IMR-90 (cell line): ENCODE results near the gene FAF2. TPM values are rescaled to one million over a fixed set of nuclear protein-coding genes. Genes with fewer than 3 reads are reported as not detected.

Source experiments
- ATAC-seq: fragments of 200-7000 bp; cut with Tn5 transposase; 2 replicates; pipeline ENCODE4 v1.9.1; 2020; ENCODE audit warnings: low read depth, mild to moderate bottlenecking, moderate library complexity
- BruUV-seq: library from RNA; stranded (reverse); fragments of 400-500 nt; replicated peaks from 2 replicates; lab custom pipeline; 2021; lab: Mats Ljungman, UMichigan
- CTCF ChIA-PET: fragments of 300-600 bp; formaldehyde crosslinking; extraction: SDS; loops from one replicate; lab custom pipeline; 2021; ENCODE audit warnings: antibody characterized with exemption; lab: Yijun Ruan, JAX
- POLR2A ChIA-PET: fragments of 300-600 bp; sonication (Branson Sonifier 250); formaldehyde crosslinking; loops from one replicate; lab custom pipeline; 2022; ENCODE audit warnings: antibody characterized with exemption; ENCODE audit not compliant: unreplicated experiment; lab: Charles Lee
- DNase-seq: peaks from one replicate; pipeline ENCODE4 v3.0.0; 2013
- H2AFZ ChIP-seq: replicated peaks from 2 replicates; pipeline ENCODE3; 2013; ENCODE audit warnings: low read length, mild to moderate bottlenecking; ENCODE audit not compliant: poor library complexity
- H2AK5ac ChIP-seq: 2 replicates; pipeline ENCODE4 v1.6.1; 2013; ENCODE audit warnings: low read depth, low read length, inconsistent platforms
- H2AK9ac ChIP-seq: replicated peaks from 2 replicates; pipeline ENCODE3; 2013; ENCODE audit warnings: mild to moderate bottlenecking, low read depth, low read length, moderate library complexity; ENCODE audit not compliant: poor library complexity
- H2BK120ac ChIP-seq: 2 replicates; pipeline ENCODE4 v1.6.1; 2013; ENCODE audit warnings: low read depth, low read length, inconsistent platforms
- H2BK15ac ChIP-seq: 3 replicates; pipeline ENCODE4 v1.6.1; 2013; ENCODE audit warnings: low read depth, low read length, inconsistent platforms
- H2BK20ac ChIP-seq: 2 replicates; pipeline ENCODE4 v1.6.1; 2013; ENCODE audit warnings: low read depth, mild to moderate bottlenecking, inconsistent platforms, low read length, moderate library complexity
- H2BK5ac ChIP-seq: 2 replicates; pipeline ENCODE4 v1.6.1; 2013; ENCODE audit warnings: mild to moderate bottlenecking, low read depth, low read length, inconsistent platforms; ENCODE audit not compliant: poor library complexity, severe bottlenecking
- H3K14ac ChIP-seq: replicated peaks from 2 replicates; pipeline ENCODE4 v1.6.1; 2013; ENCODE audit warnings: low read depth, low read length, inconsistent platforms
- H3K18ac ChIP-seq: 2 replicates; pipeline ENCODE4 v1.6.1; 2013; ENCODE audit warnings: low read depth, low read length, control low read depth
- H3K23ac ChIP-seq: 2 replicates; pipeline ENCODE4 v1.6.1; 2013; ENCODE audit warnings: low read depth, low read length, inconsistent platforms
- H3K27ac ChIP-seq: 2 replicates; pipeline ENCODE4 v1.5.1; 2013; ENCODE audit warnings: mild to moderate bottlenecking, control low read depth, low read length; ENCODE audit not compliant: insufficient read depth
- H3K27me3 ChIP-seq: 2 replicates; pipeline ENCODE4 v1.6.1; 2013; ENCODE audit warnings: low read length; ENCODE audit not compliant: control insufficient read depth, insufficient read depth
- H3K36me3 ChIP-seq: 2 replicates; pipeline ENCODE4 v1.6.1; 2013; ENCODE audit warnings: low read length, mixed read lengths; ENCODE audit not compliant: control insufficient read depth, insufficient read depth
- H3K4ac ChIP-seq: 2 replicates; pipeline ENCODE4 v1.6.1; 2013; ENCODE audit warnings: low read depth, low read length, inconsistent platforms
- H3K4me1 ChIP-seq: 2 replicates; pipeline ENCODE4 v1.6.1; 2013; ENCODE audit warnings: low read length, mixed read lengths; ENCODE audit not compliant: control insufficient read depth, insufficient read depth
- H3K4me2 ChIP-seq: 2 replicates; pipeline ENCODE4 v1.6.1; 2013; ENCODE audit warnings: low read depth, mild to moderate bottlenecking, control low read depth, low read length, moderate library complexity
- H3K4me3 ChIP-seq: 2 replicates; pipeline ENCODE4 v1.5.1; 2013; ENCODE audit warnings: low read depth, mild to moderate bottlenecking, control low read depth, low read length, moderate library complexity; ENCODE audit not compliant: insufficient read depth
- H3K56ac ChIP-seq: 2 replicates; pipeline ENCODE4 v1.6.1; 2013; ENCODE audit warnings: low read length, inconsistent platforms; ENCODE audit not compliant: insufficient read depth; ENCODE audit errors: extremely low read depth
- H3K79me1 ChIP-seq, 2 experiments: 2 replicates each; pipeline ENCODE4 v1.6.1; 2013; ENCODE audit warnings: low read length in 2 of 2, inconsistent platforms in 1 of 2, low read depth in 1 of 2
- H3K9ac ChIP-seq: 2 replicates; pipeline ENCODE4 v1.6.1; 2013; ENCODE audit warnings: low read depth, low read length, control low read depth
- H3K9me1 ChIP-seq: 2 replicates; pipeline ENCODE4 v1.6.1; 2013; ENCODE audit warnings: low read length, inconsistent platforms; ENCODE audit not compliant: insufficient read depth
- H3K9me3 ChIP-seq: 2 replicates; pipeline ENCODE4 v1.6.1; 2013; ENCODE audit warnings: low read length; ENCODE audit not compliant: control insufficient read depth, insufficient read depth
- H4K20me1 ChIP-seq: 2 replicates; pipeline ENCODE4 v1.6.1; 2013; ENCODE audit warnings: low read length, inconsistent platforms; ENCODE audit not compliant: insufficient read depth
- H4K5ac ChIP-seq: 2 replicates; pipeline ENCODE4 v1.6.1; 2013; ENCODE audit warnings: mild to moderate bottlenecking, low read depth, low read length, control low read depth
- H4K8ac ChIP-seq, 2 experiments: 2 replicates each; pipeline ENCODE4 v1.6.1; 2013; ENCODE audit warnings: low read depth in 2 of 2, low read length in 2 of 2, control low read depth in 1 of 2, inconsistent platforms in 1 of 2
- H4K91ac ChIP-seq: 2 replicates; pipeline ENCODE4 v1.6.1; 2013; ENCODE audit warnings: low read depth, low read length, inconsistent platforms; ENCODE audit not compliant: insufficient read depth
- BHLHE40 ChIP-seq: fragments of 150-350 bp; IDR thresholded peaks from 2 replicates; pipeline ENCODE4 v1.6.1; 2016; ENCODE audit warnings: mild to moderate bottlenecking, low read depth, low read length
- MAZ ChIP-seq: IDR thresholded peaks from 2 replicates; pipeline ENCODE4 v1.6.1; 2012; ENCODE audit warnings: low read depth, mild to moderate bottlenecking, low read length, improper control_type of control experiment, moderate library complexity, borderline replicate concordance
- SMC3 ChIP-seq: fragments of 150-350 bp; IDR thresholded peaks from 2 replicates; pipeline ENCODE4 v1.6.1; 2016; ENCODE audit warnings: low read depth, mild to moderate bottlenecking, antibody characterized with exemption, low read length, moderate library complexity
- USF2 ChIP-seq: fragments of 150-350 bp; IDR thresholded peaks from 2 replicates; pipeline ENCODE4 v1.6.1; 2017; ENCODE audit warnings: mild to moderate bottlenecking, antibody characterized with exemption, low read length, low read depth
- WGBS, 2 experiments: methylation state at CpG; one replicate each; pipeline versions ENCODE4 v1.1.5 to v1.1.7; 2013; ENCODE audit warnings: missing lambda C conversion rate in 2 of 2; ENCODE audit not compliant: insufficient read length in 1 of 2; ENCODE audit errors: extremely low coverage in 2 of 2; 5-methylcytosine and 5-hydroxymethylcytosine counted together
- dilution Hi-C: fragments of 300-500 bp; cut with HindIII; formaldehyde crosslinking; loops from one replicate; pipeline ENCODE4 v1.14.3; 2018; ENCODE audit warnings: low sequenced_read_pairs; ENCODE audit not compliant: unreplicated experiment
- in situ Hi-C: fragments of 300-500 bp; cut with MboI; formaldehyde crosslinking; loops from 3 replicates; pipeline ENCODE4 v1.14.3; 2019; ENCODE audit warnings: low sequenced_read_pairs, inconsistent platforms, mixed read lengths
- intact Hi-C: fragments of 100-400 bp; cut with micrococcal nuclease; formaldehyde crosslinking; loops from 2 replicates; pipeline ENCODE4 v1.10.0; 2022
- polyA plus RNA-seq, 3 experiments: library from polyadenylated mRNA; depleted of rRNA; stranded (reverse); fragments of >200 nt; gene quantifications; 2 replicates each; pipeline ENCODE4 v1.2.3, GENCODE V29; 2012; ENCODE audit warnings: low replicate concordance in 1 of 3
- total RNA-seq: library from RNA; depleted of rRNA; stranded (reverse); fragments of >200 nt; gene quantifications from 2 replicates; pipeline ENCODE4 v1.2.3, GENCODE V29; 2012

Gene FAF2
- total and polyA plus RNA-seq, 2 of the 4 experiments (the other 2 are of a cell fraction), result 32.9 to 47.0 TPM

DNA sequence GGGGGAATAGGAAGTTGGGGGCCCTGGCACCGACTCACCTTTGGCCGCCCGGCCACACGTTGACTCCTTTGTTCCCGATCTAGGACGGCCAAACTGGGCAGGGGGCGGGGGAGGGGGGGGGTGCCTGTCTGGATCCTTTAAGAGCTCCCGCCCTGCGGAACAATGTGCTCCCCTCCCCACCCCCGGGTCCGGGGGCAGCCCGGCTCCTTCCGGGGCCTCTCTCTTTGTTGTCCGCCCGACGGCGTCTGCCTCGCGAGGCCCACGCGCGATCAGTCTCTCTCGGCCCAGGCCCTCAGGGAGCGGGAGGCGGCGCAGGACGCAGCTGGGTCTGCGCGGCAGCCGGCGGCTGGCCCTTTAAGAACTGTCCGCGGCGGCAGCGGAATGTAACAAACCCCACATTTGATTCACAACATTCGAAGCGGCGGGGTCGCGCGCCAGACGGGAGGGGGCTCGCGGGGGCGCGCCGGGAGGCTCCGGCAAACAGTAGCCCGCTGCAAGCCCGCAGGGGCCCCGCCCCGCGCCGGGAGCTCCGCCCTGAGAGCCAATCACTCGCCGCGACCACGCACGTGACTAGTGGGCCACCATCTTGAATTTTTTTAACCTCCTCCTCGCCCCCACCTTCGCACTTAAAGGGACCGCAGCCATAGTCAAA, 88.8 kb downstream of the FAF2 start, which contains the start of gene RNF44:
TSS of gene RNF44 (minus strand) at position 501 of the 652 bp plus-strand sequence. CDS start 4,930 bp downstream, outside the sequence.
- H2BK15ac ChIP-seq, result peak within 1 kb of the TSS; percentile 88; the same call in 2 of the 3 replicates
- no peaks in the 10 kb centered on the region for H3K27me3 ChIP-seq
- peak within 1 kb of the TSS; percentile 65 to 94 for H4K8ac ChIP-seq
- H3K4me3 ChIP-seq, result peak within 1 kb of the TSS; percentile 69
- H2AK9ac ChIP-seq, result peak within 1 kb of the TSS; percentile 99
- peak within 1 kb of the TSS; percentile 75 for H2BK5ac ChIP-seq
- H4K91ac ChIP-seq, result peak within 1 kb of the TSS; percentile 92
- H3K36me3 ChIP-seq, result 0 out of 2 replicates have a peak, but pooled peaks cover 1% of the 10 kb centered on the region
- peak within 1 kb of the TSS; percentile 36; the same call in 1 of the 2 replicates for H3K18ac ChIP-seq
- peak within 1 kb of the TSS; percentile 74 for H3K9ac ChIP-seq
- peak within 1 kb of the TSS; percentile 72 for H3K56ac ChIP-seq
- H3K79me1 ChIP-seq, result peaks cover 23 to 38% of the 10 kb centered on the region in 2 experiments
- DNase-seq, result peak; percentile 97
- peak within 1 kb of the TSS; percentile 92 for H3K14ac ChIP-seq
- intact Hi-C loops, result loop anchor here (2.0 kb wide), 3 partner anchors 78 to 120 kb away; partner anchors contain the start of genes CLTB and FAF2
- H3K9me3 ChIP-seq, result no peaks in the 10 kb centered on the region
- peak within 1 kb of the TSS; percentile 90 for H3K23ac ChIP-seq
- H4K20me1 ChIP-seq, result peaks cover 28% of the 10 kb centered on the region
- H2AK5ac ChIP-seq, result peak within 1 kb of the TSS; percentile 54; the same call in 1 of the 2 replicates
- ChIA-PET POLR2A (interaction anchor here (0.6 to 1.0 kb wide), 3 partner anchors 10 to 18 kb away, joined by 3 to 5 read pairs (median 4); partner anchors contain the start of gene CDHR2), CTCF (interaction anchor here (0.8 to 1.0 kb wide), 2 partner anchors 36 to 807 kb away, joined by 3 to 4 read pairs; no protein-coding TSS in a partner anchor)
- in situ Hi-C loops, result no loop called here
- peak within 1 kb of the TSS; percentile 96 for H3K4ac ChIP-seq
- H3K4me1 ChIP-seq, result peaks cover 24% of the 10 kb centered on the region
- peak; percentile 81 for ATAC-seq
- H2BK120ac ChIP-seq, result peak within 1 kb of the TSS; percentile 81
- peaks cover 15% of the 10 kb centered on the region; the same call in 1 of the 2 replicates for H3K9me1 ChIP-seq
- H4K5ac ChIP-seq, result peak within 1 kb of the TSS; percentile 43
- dilution Hi-C loops, result no loop called here
- peak within 1 kb of the TSS; percentile 50 for H2BK20ac ChIP-seq
- TF ChIP-seq BHLHE40 (peak; percentile 90), USF2 (peak; percentile 94), MAZ (peak; percentile 100), SMC3 (no peak)
- peak within 1 kb of the TSS; percentile 97 for H2AFZ ChIP-seq
- peak within 1 kb of the TSS; percentile 86 for H3K4me2 ChIP-seq
- WGBS, 2 experiments, result 1% methylated on average over 25 of the region's 63 CpGs; no CpG with 5 or more reads in 1 of the 2 experiments
- peak within 1 kb of the TSS; percentile 85 for H3K27ac ChIP-seq
- BruUV-seq, result no TSS peak
